Myometrial cell (primary cell): Measurements from ENCODE around the gene ADGRE2. TPM values are rescaled to one million over a fixed set of nuclear protein-coding genes. Genes with fewer than 3 reads are reported as not detected.

ENCODE experiments used
- total RNA-seq: library from RNA; depleted of rRNA; stranded (reverse); fragments of >200 nt; gene quantifications from 2 replicates; pipeline ENCODE4 v1.2.3, GENCODE V29; 2015

Gene ADGRE2
- total RNA-seq: 1.7 and 6.6 TPM in 2 replicates

GRCh38 chr19:14778110-14778845 is at the start of gene ADGRE2:
Gene ADGRE2 (minus strand): TSS chr19:14778560. CDS start chr19:14776756, 1,804 bp downstream.

GRCh38 chr19:14689598-14690503 is 88.5 kb downstream of the ADGRE2 start, which contains the start of gene ZNF333:
Gene ZNF333 (plus strand): TSS chr19:14690048. CDS start chr19:14693492, 3,444 bp downstream.

Other genes with a start within 250 kb of the ADGRE2 start
- gene TECR, start 249.0 kb downstream of the ADGRE2 start, total RNA-seq: 87.9 and 101 TPM in 2 replicates
- gene NDUFB7, start 206.5 kb downstream of the ADGRE2 start, total RNA-seq: 304 and 329 TPM in 2 replicates
- not detected in 2 replicates for gene CLEC17A, start 195.5 kb downstream of the ADGRE2 start, total RNA-seq
- gene ADGRE3, start 103.7 kb downstream of the ADGRE2 start, total RNA-seq: not detected in 2 replicates
- gene ZNF333, start 88.5 kb downstream of the ADGRE2 start, total RNA-seq: 4.9 and 7.6 TPM in 2 replicates
- not detected in 2 replicates for gene OR7A5, start 56.6 kb upstream of the ADGRE2 start, total RNA-seq
- not detected in 2 replicates for gene OR7C1, start 56.6 kb upstream of the ADGRE2 start, total RNA-seq
- gene OR7A10, start 70.4 kb upstream of the ADGRE2 start, total RNA-seq: not detected in 2 replicates
- not detected in 2 replicates for gene OR7A17, start 107.6 kb upstream of the ADGRE2 start, total RNA-seq
- gene OR7C2, start 162.9 kb upstream of the ADGRE2 start, total RNA-seq: not detected in 2 replicates
- not detected in 2 replicates for gene SLC1A6, start 201.3 kb upstream of the ADGRE2 start, total RNA-seq